CD4-positive, alpha-beta T cell (primary cell): ENCODE measurements around the gene UBR3. TPM values are rescaled to one million over a fixed set of nuclear protein-coding genes. Genes with fewer than 3 reads are reported as not detected.

ENCODE experiments used
- ATAC-seq: fragments of 200-7000 bp; cut with Tn5 transposase; one replicate; pipeline ENCODE4 v1.10.0; 2022; ENCODE audit warnings: mild to moderate bottlenecking; ENCODE audit not compliant: poor library complexity
- CTCF ChIA-PET: fragments of 350-600 bp; sonication (Branson Sonifier 250); formaldehyde crosslinking; loops from one replicate; lab custom pipeline; 2021; ENCODE audit warnings: antibody characterized with exemption, inconsistent platforms; lab: Charles Lee
- POLR2A ChIA-PET: fragments of 350-600 bp; sonication (Branson Sonifier 250); formaldehyde crosslinking; loops from one replicate; lab custom pipeline; 2021; ENCODE audit warnings: antibody characterized with exemption, inconsistent platforms; lab: Charles Lee
- DNase-seq, 14 experiments: peaks; one replicate each; pipeline ENCODE4 v3.0.0-alpha.2; 2013 to 2020; ENCODE audit warnings: mixed read lengths in 2 of 14
- H3K27ac ChIP-seq, 2 donors: one replicate each; pipeline versions ENCODE4 v1.5.1 to v1.7.0; 2013; ENCODE audit warnings: low read length in 2 of 2, low read depth in 1 of 2, mild to moderate bottlenecking in 1 of 2
- H3K27me3 ChIP-seq, 2 experiments: 1 replicate in 1 of 2; 2 replicates in 1 of 2; pipeline versions ENCODE4 v1.6.1 to v1.7.0; 2013; ENCODE audit warnings: low read length in 2 of 2, control low read depth in 1 of 2, mild to moderate bottlenecking in 1 of 2, moderate library complexity in 1 of 2; ENCODE audit not compliant: insufficient read depth in 2 of 2, control insufficient read depth in 1 of 2
- H3K36me3 ChIP-seq: one replicate; pipeline ENCODE4 v1.6.1; 2013; ENCODE audit warnings: low read length, control low read depth; ENCODE audit not compliant: insufficient read depth
- H3K4me1 ChIP-seq: one replicate; pipeline ENCODE4 v1.6.1; 2013; ENCODE audit warnings: low read length, control low read depth; ENCODE audit not compliant: insufficient read depth
- H3K4me3 ChIP-seq: one replicate; pipeline ENCODE4 v1.5.1; 2013; ENCODE audit warnings: mild to moderate bottlenecking, low read length, moderate library complexity
- H3K9me3 ChIP-seq, 2 experiments: 1 replicate in 1 of 2; 2 replicates in 1 of 2; pipeline versions ENCODE4 v1.6.1 to v1.7.0; 2013; ENCODE audit warnings: low read length in 2 of 2, mild to moderate bottlenecking in 2 of 2, control low read depth in 1 of 2, moderate library complexity in 1 of 2; ENCODE audit not compliant: control insufficient read depth in 1 of 2, insufficient read depth in 1 of 2
- H3K27ac Mint-ChIP-seq: one replicate; pipeline ENCODE4 v1.8.0; 2020; ENCODE audit warnings: mixed read lengths
- H3K27me3 Mint-ChIP-seq: one replicate; pipeline ENCODE4 v1.8.0; 2021; ENCODE audit warnings: mixed read lengths
- H3K36me3 Mint-ChIP-seq: one replicate; pipeline ENCODE4 v1.8.0; 2021; ENCODE audit warnings: low read depth, mixed read lengths
- H3K4me1 Mint-ChIP-seq: one replicate; pipeline ENCODE4 v1.8.0; 2021; ENCODE audit warnings: low read depth, mixed read lengths
- H3K4me3 Mint-ChIP-seq: one replicate; pipeline ENCODE4 v1.8.0; 2020; ENCODE audit warnings: mild to moderate bottlenecking, mixed read lengths
- H3K9me3 Mint-ChIP-seq: one replicate; pipeline ENCODE4 v1.8.0; 2020; ENCODE audit warnings: mixed read lengths
- CTCF ChIP-seq: fragments of 200-600 bp; IDR thresholded peaks from one replicate; pipeline ENCODE4 v1.8.0; 2022; ENCODE audit warnings: antibody characterized with exemption, mild to moderate bottlenecking
- intact Hi-C, 2 experiments: fragments of 100-400 bp; cut with DNase I in 1 of 2; cut with micrococcal nuclease in 1 of 2; formaldehyde crosslinking; loops; one replicate each; pipeline versions ENCODE4 v1.15.1 to v1.9.0; 2023 to 2025; cut with DNase I, micrococcal nuclease
- total RNA-seq, 174 experiments: library from RNA in 2 of 174; stranded (reverse) in 2 of 174; gene quantifications; one replicate each; pipeline ENCODE4 v1.2.3 and lab custom pipeline; 2021 to 2026

UBR3 gene
- total RNA-seq, 2 experiments from 2014 or later, result 32.1 to 35.2 TPM

- no peaks in the 10 kb centered on the region for H3K27me3 ChIP-seq
- no peaks in the 10 kb centered on the region for H3K9me3 Mint-ChIP-seq
- H3K36me3 ChIP-seq, result peaks cover 12% of the 10 kb centered on the region
- H3K27me3 Mint-ChIP-seq, result no peaks in the 10 kb centered on the region
- intact Hi-C loops, result no loop called here
- ChIA-PET CTCF (no interaction called here), POLR2A (interaction anchor here (1.2 kb wide), 1 partner anchor 8 kb away, joined by 3 read pairs; no protein-coding TSS in a partner anchor)
- DNase-seq (no peak), ATAC-seq (no peak)
- H3K9me3 ChIP-seq, result no peaks in the 10 kb centered on the region
- H3K27ac Mint-ChIP-seq, result no peak overlapping the region
- no peak for TF ChIP-seq CTCF
- H3K4me3 Mint-ChIP-seq, result no peak overlapping the region
- no peak overlapping the region for H3K27ac ChIP-seq
- H3K4me1 ChIP-seq, result no peaks in the 10 kb centered on the region
- H3K4me1 Mint-ChIP-seq, result no peaks in the 10 kb centered on the region
- no peak overlapping the region for H3K4me3 ChIP-seq
- peaks cover 66% of the 10 kb centered on the region for H3K36me3 Mint-ChIP-seq
Observed at GRCh38 chr2:169900686-169901085, 73.4 kb downstream of the UBR3 start.

GRCh38 chr2:169906731-169907130 lies 79.5 kb downstream of the UBR3 start:
- Mint-ChIP-seq H3K27ac (no peak overlapping the region), H3K4me1 (no peaks in the 10 kb centered on the region), H3K9me3 (no peaks in the 10 kb centered on the region), H3K27me3 (no peaks in the 10 kb centered on the region), H3K36me3 (peaks cover 62% of the 10 kb centered on the region), H3K4me3 (no peak overlapping the region)
- no peak overlapping the region for H3K27ac ChIP-seq
- no peak overlapping the region for H3K4me3 ChIP-seq
- no peak for TF ChIP-seq CTCF
- H3K9me3 ChIP-seq, result no peaks in the 10 kb centered on the region
- intact Hi-C loops, result no loop called here
- POLR2A ChIA-PET, result no interaction called here
- H3K4me1 ChIP-seq, result no peaks in the 10 kb centered on the region
- DNase-seq (no peak), ATAC-seq (no peak)
- CTCF ChIA-PET, result no interaction called here
- H3K36me3 ChIP-seq, result peaks cover 18% of the 10 kb centered on the region
- H3K27me3 ChIP-seq, result no peaks in the 10 kb centered on the region

GRCh38 chr2:169909376-169909775 lies 82.1 kb downstream of the UBR3 start:
- H3K27ac Mint-ChIP-seq, result no peak overlapping the region
- H3K36me3 Mint-ChIP-seq, result peaks cover 49% of the 10 kb centered on the region
- ATAC-seq, result no peak
- no peak overlapping the region for H3K4me3 ChIP-seq
- no peaks in the 10 kb centered on the region for H3K9me3 ChIP-seq
- H3K27me3 Mint-ChIP-seq, result no peaks in the 10 kb centered on the region
- H3K4me1 Mint-ChIP-seq, result no peaks in the 10 kb centered on the region
- H3K9me3 Mint-ChIP-seq, result no peaks in the 10 kb centered on the region
- no peaks in the 10 kb centered on the region for H3K4me1 ChIP-seq
- intact Hi-C loops, result no loop called here
- H3K27me3 ChIP-seq, result no peaks in the 10 kb centered on the region
- H3K4me3 Mint-ChIP-seq, result no peak overlapping the region
- POLR2A ChIA-PET, result no interaction called here
- CTCF ChIA-PET, result interaction anchor here (0.5 to 1.1 kb wide), 2 partner anchors 19 to 372 kb away, joined by 3 read pairs; no protein-coding TSS in a partner anchor
- no peak for TF ChIP-seq CTCF
- no peak for DNase-seq
- peaks cover 28% of the 10 kb centered on the region for H3K36me3 ChIP-seq
- H3K27ac ChIP-seq, result no peak overlapping the region
